ENCODE data around the gene PGLYRP3.
"Not testable (repeated sequence)": the region's sequence is repeated elsewhere in the genome, so short reads cannot be mapped to it uniquely, and the experiment has no call there.

Gene PGLYRP3

GRCh38 chr1:153348511-153349362 is 36.0 kb upstream of the PGLYRP3 start, which contains the start of gene PGLYRP4:
TSS of gene PGLYRP4 (minus strand) at chr1:153348841. CDS start at chr1:153347932, 909 bp downstream.
- DNase-seq, result no peak

GRCh38 chr1:153347856-153348255 is 35.1 kb upstream of the PGLYRP3 start:
- DNase-seq, result no peak

GRCh38 chr1:153347049-153347448 is 34.3 kb upstream of the PGLYRP3 start:
- DNase-seq, result not testable (repeated sequence)

- DNase-seq, result no peak
Measured at GRCh38 chr1:153346077-153346723, 33.4 kb upstream of the PGLYRP3 start.

GRCh38 chr1:153345187-153346076 is 32.7 kb upstream of the PGLYRP3 start:
- DNase-seq, result no peak

- DNase-seq, result no peak
Measured at GRCh38 chr1:153344718-153345025, 31.9 kb upstream of the PGLYRP3 start.

GRCh38 chr1:153343811-153344717 is 31.3 kb upstream of the PGLYRP3 start:
- DNase-seq, result no peak

- DNase-seq, result no peak
Measured at GRCh38 chr1:153343040-153343681, 30.4 kb upstream of the PGLYRP3 start.

GRCh38 chr1:153342178-153342577 is 29.4 kb upstream of the PGLYRP3 start:
- no peak for DNase-seq

- DNase-seq, result no peak
Measured at GRCh38 chr1:153341431-153341934, 28.7 kb upstream of the PGLYRP3 start.

- no peak for DNase-seq
Measured at GRCh38 chr1:153340356-153340755, 27.6 kb upstream of the PGLYRP3 start.

GRCh38 chr1:153339802-153340201 is 27.1 kb upstream of the PGLYRP3 start:
- DNase-seq, result no peak

- DNase-seq, result no peak
Measured at GRCh38 chr1:153337980-153338853, 25.5 kb upstream of the PGLYRP3 start.

- DNase-seq, result no peak
Measured at GRCh38 chr1:153336650-153337049, 23.9 kb upstream of the PGLYRP3 start.

GRCh38 chr1:153333902-153334301 is 21.1 kb upstream of the PGLYRP3 start:
- DNase-seq, result no peak

- DNase-seq, result no peak
Measured at GRCh38 chr1:153324912-153325311, 12.2 kb upstream of the PGLYRP3 start.

- DNase-seq, result no peak
Measured at GRCh38 chr1:153322568-153322967, 9.8 kb upstream of the PGLYRP3 start.

- DNase-seq, result not testable (repeated sequence)
Measured at GRCh38 chr1:153318145-153318544, 5.4 kb upstream of the PGLYRP3 start.

GRCh38 chr1:153316013-153316412 is 3.3 kb upstream of the PGLYRP3 start:
- DNase-seq, result not testable (repeated sequence)

GRCh38 chr1:153314388-153314787 is 1.6 kb upstream of the PGLYRP3 start:
- not testable (repeated sequence) for DNase-seq

Data from retina (tissue), 1 donor.